ENCODE results near the gene ATXN3L.

DNA sequence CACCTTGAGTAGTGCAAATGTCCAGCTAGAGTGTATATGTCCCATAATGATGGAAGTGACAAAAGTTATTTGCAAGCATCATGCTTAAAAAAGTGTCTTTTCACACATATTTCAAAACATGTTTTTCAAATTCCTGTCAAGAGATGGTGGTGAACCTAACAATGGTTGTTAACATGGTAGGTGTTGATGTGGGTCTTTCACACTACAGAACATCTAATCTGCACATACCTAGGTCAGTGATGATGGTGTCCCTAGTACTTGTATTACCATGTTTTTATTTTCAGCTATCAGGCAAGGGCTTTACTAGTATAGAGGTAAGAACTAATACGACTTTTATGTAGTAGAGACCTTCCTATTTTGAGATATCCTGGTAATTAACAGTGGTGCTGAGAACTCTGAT, 3.4 kb upstream of the ATXN3L start:
- TF ChIP-seq, protein P1, sequence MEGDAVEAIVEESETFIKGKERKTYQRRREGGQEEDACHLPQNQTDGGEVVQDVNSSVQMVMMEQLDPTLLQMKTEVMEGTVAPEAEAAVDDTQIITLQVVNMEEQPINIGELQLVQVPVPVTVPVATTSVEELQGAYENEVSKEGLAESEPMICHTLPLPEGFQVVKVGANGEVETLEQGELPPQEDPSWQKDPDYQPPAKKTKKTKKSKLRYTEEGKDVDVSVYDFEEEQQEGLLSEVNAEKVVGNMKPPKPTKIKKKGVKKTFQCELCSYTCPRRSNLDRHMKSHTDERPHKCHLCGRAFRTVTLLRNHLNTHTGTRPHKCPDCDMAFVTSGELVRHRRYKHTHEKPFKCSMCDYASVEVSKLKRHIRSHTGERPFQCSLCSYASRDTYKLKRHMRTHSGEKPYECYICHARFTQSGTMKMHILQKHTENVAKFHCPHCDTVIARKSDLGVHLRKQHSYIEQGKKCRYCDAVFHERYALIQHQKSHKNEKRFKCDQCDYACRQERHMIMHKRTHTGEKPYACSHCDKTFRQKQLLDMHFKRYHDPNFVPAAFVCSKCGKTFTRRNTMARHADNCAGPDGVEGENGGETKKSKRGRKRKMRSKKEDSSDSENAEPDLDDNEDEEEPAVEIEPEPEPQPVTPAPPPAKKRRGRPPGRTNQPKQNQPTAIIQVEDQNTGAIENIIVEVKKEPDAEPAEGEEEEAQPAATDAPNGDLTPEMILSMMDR (IDR thresholded peaks at IDR 0.05): no peak
- TF ChIP-seq POLR2A (IDR thresholded peaks at IDR 0.05): no peak

Measured in heart left ventricle (tissue), 13 donors.